Hematopoietic multipotent progenitor cell treated with erythropoietin and hydrocortisone succinate and interleukin-3 and kit ligand, for 4 days (in vitro differentiated cells): Measurements from ENCODE around the gene KRT32.
A peak's percentile ranks its signal among the peaks of the same experiment; 100 is the strongest.

ENCODE experiments used
- DNase-seq: peaks from one replicate; pipeline ENCODE4 v3.0.0-alpha.2; 2015

The KRT32 gene

DNA sequence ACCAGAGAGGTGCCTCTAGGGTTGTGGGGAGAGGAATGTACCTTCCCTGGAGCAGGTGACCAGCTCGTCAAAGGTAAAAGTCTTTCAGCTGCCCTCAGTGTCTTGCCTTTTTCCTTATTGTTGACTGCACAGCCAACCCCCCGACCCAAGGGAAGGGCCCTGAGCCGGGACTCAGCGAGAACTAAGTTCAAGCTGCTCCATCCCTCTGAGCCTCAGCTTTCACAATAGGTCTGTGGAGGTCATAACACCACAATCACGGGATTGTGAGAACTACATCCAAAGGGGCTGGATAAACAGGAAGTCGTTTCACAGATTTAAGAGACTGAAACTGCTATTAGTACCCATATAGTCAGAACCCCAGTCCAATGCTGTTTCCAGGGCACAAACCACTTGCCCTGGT is 25.2 kb upstream of the KRT32 start:
- DNase-seq = no peak

GRCh38 chr17:41491476-41491875 is 24.3 kb upstream of the KRT32 start:
- DNase-seq = no peak

DNA sequence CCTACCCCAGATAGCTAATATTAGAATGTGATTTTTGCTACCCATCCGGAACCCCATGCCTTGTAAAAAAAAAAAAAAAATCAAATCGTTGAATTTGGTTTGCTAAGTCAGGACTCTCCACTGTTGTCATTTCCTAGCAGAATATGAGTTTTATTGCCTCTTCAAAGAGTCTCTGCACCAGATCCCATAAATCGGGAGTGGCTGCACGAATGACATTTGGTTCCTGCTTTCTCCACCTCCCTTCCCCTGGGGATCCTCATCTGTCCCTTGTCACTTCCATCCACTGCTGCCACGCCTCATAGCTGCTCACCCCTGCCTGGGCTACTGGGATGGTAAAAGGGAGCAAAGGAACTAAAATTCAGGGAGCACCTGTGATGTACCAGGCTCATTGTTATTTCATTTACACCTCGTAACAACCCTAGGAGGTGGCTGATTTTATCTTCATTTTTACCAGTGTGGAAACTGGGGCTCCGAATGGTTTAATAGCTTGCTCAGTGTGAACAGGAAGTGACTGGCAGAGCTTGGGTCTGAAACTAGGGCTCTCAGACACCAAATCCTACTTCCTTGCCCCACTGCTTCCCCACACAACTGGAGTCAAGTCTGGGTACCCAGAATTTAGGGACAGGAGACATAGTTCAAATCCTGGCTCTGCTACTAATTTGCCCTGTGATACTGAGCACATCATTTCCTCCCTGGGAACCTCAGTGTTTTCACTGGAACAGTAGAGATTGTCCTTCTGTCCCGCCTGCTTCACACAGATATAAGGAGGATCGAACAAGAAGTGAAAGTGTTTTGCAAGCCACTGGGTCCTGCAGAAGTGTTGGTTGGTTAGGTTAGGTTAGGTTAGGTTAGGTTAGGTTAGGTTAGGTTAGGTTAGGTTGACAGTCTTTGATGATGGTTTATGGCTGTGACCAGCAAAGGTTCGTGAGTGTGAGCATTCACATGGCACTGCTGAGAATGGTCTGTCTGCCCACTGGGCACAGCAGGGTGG is 23.1 kb upstream of the KRT32 start:
- no peak for DNase-seq

GRCh38 chr17:41489531-41489930 is 22.3 kb upstream of the KRT32 start, which contains the start of gene KRT36:
KRT36 (minus strand) TSS chr17:41489910; CDS start chr17:41489864, 46 bp downstream.
- no peak for DNase-seq

GRCh38 chr17:41486809-41487530 is 19.8 kb upstream of the KRT32 start:
- DNase-seq = peak; percentile 65

DNA sequence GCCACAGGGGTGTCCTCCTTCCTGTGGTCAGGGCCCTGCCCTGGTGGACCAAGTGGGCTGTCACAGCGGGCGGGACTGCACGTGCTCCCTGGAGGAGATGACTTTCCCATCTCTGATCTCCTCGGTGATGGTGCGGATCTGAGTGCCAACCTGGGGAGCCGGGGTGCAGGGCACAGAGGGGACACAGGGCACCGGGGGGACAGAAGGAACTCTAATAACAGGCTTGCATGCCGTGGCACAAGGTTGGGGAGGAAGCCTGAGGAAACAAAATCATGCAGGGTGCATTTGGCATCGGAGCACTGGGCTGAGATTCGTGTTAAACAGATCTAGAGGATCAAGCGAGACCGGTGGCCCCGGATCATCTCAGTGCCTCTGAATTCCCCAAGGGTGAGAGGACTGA is 19.1 kb upstream of the KRT32 start:
- DNase-seq = no peak

DNA sequence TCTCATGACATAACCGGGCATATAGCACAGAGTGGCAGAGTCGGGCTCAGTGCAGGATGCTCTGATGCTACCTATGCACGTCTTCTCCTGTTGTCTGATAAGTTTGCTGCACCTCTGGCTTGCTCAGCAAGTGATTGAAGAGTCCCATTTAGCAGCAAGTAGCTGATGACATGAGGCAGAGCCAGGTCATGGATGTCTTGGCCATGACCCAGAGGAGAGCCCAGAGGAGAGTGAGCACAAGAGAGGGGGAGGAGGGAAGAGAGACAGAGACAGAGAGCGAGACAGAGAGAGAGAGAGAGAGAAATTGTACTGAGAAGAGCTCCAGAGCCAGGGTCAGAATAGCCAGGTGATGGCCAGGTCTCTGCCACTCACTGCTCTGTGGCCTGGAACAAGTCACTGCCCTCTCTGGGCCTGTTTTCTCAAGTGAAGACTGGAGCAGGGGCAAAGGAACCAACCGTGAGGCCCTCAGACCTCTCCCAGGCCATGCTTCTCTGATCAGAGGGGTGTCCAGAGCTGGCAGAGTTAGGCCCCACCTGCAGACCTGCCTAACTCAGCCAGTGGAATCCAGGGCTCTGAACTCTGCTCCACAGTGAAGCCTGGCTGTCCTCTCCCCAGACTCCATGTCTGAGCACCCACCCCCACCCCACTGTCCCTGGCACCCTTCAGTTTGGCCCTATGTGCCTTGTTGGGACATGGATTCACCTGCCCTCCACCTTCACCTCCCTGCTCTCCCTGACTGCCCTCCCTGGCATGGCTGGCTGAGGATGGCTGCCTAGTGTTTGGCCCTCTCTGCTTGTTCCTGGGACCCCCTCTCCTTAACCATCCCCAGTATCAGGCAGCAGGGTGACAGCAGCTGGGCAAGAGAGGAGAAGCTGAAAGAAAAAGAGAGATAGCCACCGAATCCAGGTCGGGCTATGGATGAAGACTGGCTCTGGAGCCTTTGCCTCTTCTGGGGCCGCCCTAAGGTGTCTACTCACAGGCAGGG is 18.0 kb upstream of the KRT32 start:
- no peak for DNase-seq

GRCh38 chr17:41483991-41484826 is 17.0 kb upstream of the KRT32 start:
- peak; percentile 20 for DNase-seq

DNA sequence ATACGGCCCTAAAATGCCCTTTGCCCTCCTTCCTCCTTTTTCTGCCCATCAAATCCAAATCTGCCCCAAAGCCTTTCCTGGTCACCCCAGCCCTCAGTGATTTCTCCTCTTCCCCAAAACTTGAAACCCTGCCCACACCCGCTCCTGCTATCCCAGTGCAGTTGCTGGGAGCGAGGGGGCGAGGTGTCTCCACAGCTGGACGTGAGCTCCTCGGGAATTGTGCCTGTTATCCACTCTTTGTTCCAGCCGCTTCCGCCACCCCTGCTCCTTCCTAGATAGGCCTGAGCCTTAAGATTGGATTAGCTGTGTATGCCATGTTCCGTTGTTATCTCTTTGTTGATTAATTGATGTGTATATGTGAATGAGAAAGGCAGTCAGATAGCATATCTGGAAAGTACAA is 16.3 kb upstream of the KRT32 start:
- DNase-seq = no peak

DNA sequence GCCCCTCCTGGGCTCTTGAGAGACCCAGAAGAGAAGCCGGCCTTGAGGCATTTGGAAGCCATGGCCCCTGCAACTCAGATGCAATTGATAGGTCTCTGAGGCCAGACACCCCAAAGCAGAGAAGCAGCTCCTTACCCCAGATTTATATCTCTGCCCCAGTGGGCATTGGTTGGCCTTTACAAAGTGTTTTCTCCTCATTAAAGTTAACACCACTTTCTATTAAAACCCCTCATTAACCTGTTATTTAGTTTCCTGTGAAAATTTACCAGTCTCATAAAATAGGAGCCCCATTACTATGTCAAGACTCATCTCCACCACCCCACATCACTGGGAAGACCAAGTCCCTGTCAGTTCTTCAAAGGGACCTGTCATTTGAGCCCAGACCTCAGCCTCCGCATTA is 13.8 kb upstream of the KRT32 start, which contains the start of gene KRT35:
TSS of gene KRT35 (minus strand) at position 116 of the 400 bp plus-strand sequence. CDS start at position 62, 54 bp downstream.
- DNase-seq = no peak

GRCh38 chr17:41480581-41480980 is 13.4 kb upstream of the KRT32 start:
- no peak for DNase-seq

- no peak for DNase-seq
These were observed 12.9 kb upstream of the KRT32 start for GRCh38 chr17:41480136-41480535.

DNA sequence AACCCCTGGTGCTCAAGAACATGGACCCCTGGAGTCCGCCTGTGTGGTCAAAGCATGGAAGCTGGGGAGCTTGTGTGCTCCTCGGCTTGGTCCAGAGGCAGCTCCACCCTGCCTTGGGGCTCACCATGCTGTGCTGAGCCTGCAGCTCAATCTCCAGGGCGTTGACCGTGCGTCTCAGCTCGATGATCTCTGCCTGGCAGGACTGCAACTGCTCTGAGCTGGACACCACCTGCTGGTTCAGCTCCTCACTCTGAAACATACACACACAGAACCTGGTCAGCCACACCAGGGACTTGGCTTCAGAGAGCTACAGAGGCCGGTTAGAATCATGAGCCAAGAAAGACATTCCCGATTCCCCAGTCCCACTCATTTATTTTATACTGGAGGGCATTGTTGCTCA is 11.1 kb upstream of the KRT32 start:
- DNase-seq = no peak

- DNase-seq = no peak
These were observed 10.0 kb upstream of the KRT32 start for GRCh38 chr17:41476866-41477815.

DNA sequence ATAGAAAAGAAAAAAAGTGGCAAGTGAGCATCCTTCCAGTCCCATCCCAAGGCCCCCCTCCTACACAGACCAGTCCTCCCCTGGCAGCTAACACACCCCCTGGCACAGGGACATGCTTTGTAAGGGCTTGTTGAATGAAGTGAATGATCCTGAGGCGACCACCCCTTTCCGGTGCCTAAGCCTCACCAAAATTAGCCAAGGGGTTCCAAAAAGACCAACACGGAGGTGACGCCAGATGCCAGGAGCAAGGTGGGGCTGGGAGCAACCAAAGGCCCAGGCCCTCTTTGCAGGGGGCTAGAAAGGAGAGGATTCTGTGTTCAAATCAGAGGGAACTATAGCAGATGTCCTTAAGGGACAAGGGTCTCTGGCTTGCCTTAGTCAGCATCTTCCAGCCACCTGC is 8.2 kb upstream of the KRT32 start:
- DNase-seq = no peak

GRCh38 chr17:41474863-41475262 is 7.7 kb upstream of the KRT32 start:
- DNase-seq = no peak

DNA sequence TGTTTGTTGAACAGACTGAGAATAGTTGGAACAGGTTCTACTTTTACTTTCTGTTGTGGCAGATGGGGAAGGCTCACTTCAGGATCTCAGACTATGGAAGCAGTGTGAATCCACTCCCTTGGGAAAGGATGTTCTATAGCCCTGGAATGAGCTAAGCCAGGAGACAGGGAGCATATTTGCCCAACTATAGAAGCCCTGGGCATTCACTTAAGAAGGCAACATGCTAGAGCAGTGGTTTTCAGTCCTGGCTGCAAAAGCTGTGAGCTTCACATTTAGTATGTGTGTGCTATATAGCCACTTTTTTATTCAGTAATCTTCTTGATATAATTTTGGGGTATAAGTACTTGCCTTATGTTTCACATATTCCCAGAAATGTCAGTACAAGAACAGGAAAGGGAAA is 1.2 kb upstream of the KRT32 start:
- no peak for DNase-seq

DNA sequence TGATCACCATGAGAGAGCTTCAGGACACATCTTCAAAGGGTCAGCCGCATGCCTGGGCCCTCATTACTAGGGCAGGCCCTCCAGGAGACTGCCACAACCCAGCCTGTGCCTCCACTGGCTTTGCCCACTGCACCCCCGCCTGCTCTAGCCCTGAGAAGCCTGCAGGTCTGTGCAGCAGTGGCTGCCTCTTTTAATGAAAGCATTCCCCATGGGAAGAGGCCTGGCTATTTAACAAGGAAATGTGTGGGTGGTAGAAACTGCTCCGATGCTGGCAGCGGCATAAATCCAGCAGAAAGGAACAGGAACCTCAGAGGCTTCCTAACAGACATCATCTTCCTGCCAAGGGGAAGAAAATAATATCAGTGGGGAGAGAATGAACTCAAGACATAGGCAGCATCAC is 375 bp upstream of the KRT32 start:
- DNase-seq = no peak

GRCh38 chr17:41464682-41465081 is 2.5 kb downstream of the KRT32 start:
- no peak for DNase-seq

GRCh38 chr17:41464173-41464572 is 3.0 kb downstream of the KRT32 start:
- no peak for DNase-seq
